Neuronal stem cell (in vitro differentiated cells): ENCODE data around the gene HNRNPD.

Source experiments
- DNase-seq: peaks from one replicate; pipeline ENCODE4 v3.0.0-alpha.2; 2013; ENCODE audit warnings: low spot score
- H2AFZ ChIP-seq: one replicate; pipeline ENCODE4 v1.6.1; 2013; ENCODE audit warnings: mild to moderate bottlenecking, low read length, inconsistent platforms
- H2AK5ac ChIP-seq: 2 replicates; pipeline ENCODE4 v1.6.1; 2013; ENCODE audit warnings: low read depth, mild to moderate bottlenecking, inconsistent platforms, low read length, moderate library complexity, mixed read lengths
- H2BK120ac ChIP-seq: 2 replicates; pipeline ENCODE4 v1.6.1; 2013; ENCODE audit warnings: low read depth, mild to moderate bottlenecking, inconsistent platforms, low read length, moderate library complexity, mixed read lengths
- H2BK12ac ChIP-seq: one replicate; pipeline ENCODE4 v1.6.1; 2013; ENCODE audit warnings: low read length, inconsistent platforms
- H2BK15ac ChIP-seq: 2 replicates; pipeline ENCODE4 v1.6.1; 2013; ENCODE audit warnings: mild to moderate bottlenecking, low read length, inconsistent platforms, mixed read lengths
- H2BK5ac ChIP-seq: one replicate; pipeline ENCODE4 v1.6.1; 2013; ENCODE audit warnings: inconsistent platforms, mild to moderate bottlenecking, low read length, moderate library complexity
- H3K14ac ChIP-seq: one replicate; pipeline ENCODE4 v1.6.1; 2013; ENCODE audit warnings: low read length, inconsistent platforms
- H3K18ac ChIP-seq: 2 replicates; pipeline ENCODE4 v1.6.1; 2013; ENCODE audit warnings: low read length, inconsistent platforms
- H3K23ac ChIP-seq: 2 replicates; pipeline ENCODE4 v1.6.1; 2013; ENCODE audit warnings: low read depth, mild to moderate bottlenecking, mixed read lengths, low read length, inconsistent platforms; ENCODE audit not compliant: poor library complexity
- H3K27ac ChIP-seq: replicated peaks from 3 replicates; pipeline ENCODE4 v1.5.1; 2013; ENCODE audit warnings: low read length, inconsistent platforms
- H3K27me3 ChIP-seq, 3 experiments: 2 replicates each; pipeline ENCODE4 v1.6.1; 2013; ENCODE audit warnings: low read length in 3 of 3, mild to moderate bottlenecking in 2 of 3, inconsistent platforms in 1 of 3, low read depth in 1 of 3, mixed read lengths in 1 of 3, moderate library complexity in 1 of 3; ENCODE audit not compliant: control insufficient read depth in 3 of 3, insufficient read depth in 3 of 3
- H3K36me3 ChIP-seq, 2 donors: replicated peaks in 1 of 2; 2 replicates each; pipeline ENCODE4 v1.6.1; 2013; ENCODE audit warnings: low read length in 2 of 2; ENCODE audit not compliant: control insufficient read depth in 2 of 2, insufficient read depth in 2 of 2
- H3K4ac ChIP-seq: 2 replicates; pipeline ENCODE4 v1.6.1; 2013; ENCODE audit warnings: inconsistent platforms, mild to moderate bottlenecking, low read length, moderate library complexity
- H3K4me1 ChIP-seq, 2 donors: 1 replicate in 1 of 2; 2 replicates in 1 of 2; pipeline ENCODE4 v1.6.1; 2013; ENCODE audit warnings: low read length in 2 of 2, low read depth in 1 of 2; ENCODE audit not compliant: control insufficient read depth in 2 of 2, insufficient read depth in 1 of 2
- H3K4me2 ChIP-seq: one replicate; pipeline ENCODE4 v1.6.1; 2013; ENCODE audit warnings: mild to moderate bottlenecking, low read length, inconsistent platforms; ENCODE audit not compliant: insufficient read depth, poor library complexity, severe bottlenecking
- H3K4me3 ChIP-seq, 2 donors: 2 replicates each; pipeline ENCODE4 v1.5.1; 2013; ENCODE audit warnings: low read length in 2 of 2, mild to moderate bottlenecking in 2 of 2, inconsistent platforms in 1 of 2, moderate library complexity in 1 of 2
- H3K79me1 ChIP-seq: one replicate; pipeline ENCODE4 v1.6.1; 2013; ENCODE audit warnings: low read depth, mild to moderate bottlenecking, inconsistent platforms, low read length, moderate library complexity
- H3K9ac ChIP-seq: one replicate; pipeline ENCODE4 v1.6.1; 2013; ENCODE audit warnings: mild to moderate bottlenecking, low read depth, low read length, inconsistent platforms; ENCODE audit not compliant: poor library complexity
- H3K9me3 ChIP-seq, 2 donors: replicated peaks in 1 of 2; 2 replicates each; pipeline versions ENCODE3 to v1.6.1; 2013; ENCODE audit warnings: low read length in 2 of 2, mild to moderate bottlenecking in 2 of 2, inconsistent platforms in 1 of 2, low read depth in 1 of 2, mixed read lengths in 1 of 2, moderate library complexity in 1 of 2; ENCODE audit not compliant: control insufficient read depth in 2 of 2, insufficient read depth in 1 of 2
- H4K8ac ChIP-seq: one replicate; pipeline ENCODE4 v1.6.1; 2013; ENCODE audit warnings: low read depth, mild to moderate bottlenecking, inconsistent platforms, low read length, moderate library complexity
- H4K91ac ChIP-seq: one replicate; pipeline ENCODE4 v1.6.1; 2013; ENCODE audit warnings: low read length, low read depth, mild to moderate bottlenecking, inconsistent platforms; ENCODE audit not compliant: poor library complexity
- WGBS, 2 donors: extraction: QIAGEN DNeasy Blood & Tissue Kit; methylation state at CpG; one replicate each; pipeline ENCODE4 v1.1.7; 2013; ENCODE audit warnings: missing lambda C conversion rate in 2 of 2, mixed read lengths in 1 of 2; ENCODE audit not compliant: insufficient read length in 2 of 2, insufficient replicate concordance in 1 of 2; ENCODE audit errors: extremely low coverage in 2 of 2; 5-methylcytosine and 5-hydroxymethylcytosine counted together

Gene HNRNPD

GRCh38 chr4:82354788-82355187 is 19.0 kb downstream of the HNRNPD start:
- H3K18ac ChIP-seq: no peak overlapping the region
- no peak for DNase-seq
- H4K91ac ChIP-seq: no peak overlapping the region
- H3K79me1 ChIP-seq: peaks cover 3% of the 10 kb centered on the region
- no peak overlapping the region for H2BK15ac ChIP-seq
- H3K4me3 ChIP-seq: no peak overlapping the region
- no peak overlapping the region for H3K4ac ChIP-seq
- no peak overlapping the region for H2BK5ac ChIP-seq
- H3K27me3 ChIP-seq: no peaks in the 10 kb centered on the region
- no CpG with 5 or more reads among the region's 11 CpGs for WGBS, 2 donors
- H3K4me1 ChIP-seq: no peaks in the 10 kb centered on the region
- H3K9ac ChIP-seq: no peak overlapping the region
- peaks cover 22 to 100% of the 10 kb centered on the region in 2 donors for H3K36me3 ChIP-seq
- no peak overlapping the region for H2BK12ac ChIP-seq
- no peak overlapping the region for H4K8ac ChIP-seq
- H2BK120ac ChIP-seq: no peak overlapping the region
- no peak overlapping the region for H2AFZ ChIP-seq
- H3K27ac ChIP-seq: no peak overlapping the region
- no peaks in the 10 kb centered on the region for H3K9me3 ChIP-seq
- no peak overlapping the region for H2AK5ac ChIP-seq
- no peak overlapping the region for H3K4me2 ChIP-seq
- no peak overlapping the region for H3K14ac ChIP-seq
- H3K23ac ChIP-seq: no peak overlapping the region

GRCh38 chr4:82352825-82353366 is 20.9 kb downstream of the HNRNPD start:
- WGBS, 2 donors: no CpG with 5 or more reads among the region's 2 CpGs
- H3K4me3 ChIP-seq: no peak overlapping the region
- H3K9ac ChIP-seq: no peak overlapping the region
- H3K4ac ChIP-seq: no peak overlapping the region
- H3K4me2 ChIP-seq: no peak overlapping the region
- no peak overlapping the region for H2AFZ ChIP-seq
- no peak overlapping the region for H3K18ac ChIP-seq
- peaks cover 19 to 100% of the 10 kb centered on the region in 2 donors for H3K36me3 ChIP-seq
- no peaks in the 10 kb centered on the region for H3K27me3 ChIP-seq
- no peak overlapping the region for H2AK5ac ChIP-seq
- H4K91ac ChIP-seq: no peak overlapping the region
- H4K8ac ChIP-seq: no peak overlapping the region
- no peaks in the 10 kb centered on the region for H3K4me1 ChIP-seq
- no peak overlapping the region for H2BK5ac ChIP-seq
- no peak overlapping the region for H3K23ac ChIP-seq
- H3K14ac ChIP-seq: no peak overlapping the region
- H2BK15ac ChIP-seq: no peak overlapping the region
- no peak overlapping the region for H2BK12ac ChIP-seq
- no peaks in the 10 kb centered on the region for H3K9me3 ChIP-seq
- no peak overlapping the region for H2BK120ac ChIP-seq
- H3K79me1 ChIP-seq: peaks cover 3% of the 10 kb centered on the region
- DNase-seq: no peak
- no peak overlapping the region for H3K27ac ChIP-seq

- peaks cover 3% of the 10 kb centered on the region for H3K79me1 ChIP-seq
- H3K4me3 ChIP-seq: no peak overlapping the region
- no peak overlapping the region for H2BK120ac ChIP-seq
- peaks cover 17 to 98% of the 10 kb centered on the region in 2 donors for H3K36me3 ChIP-seq
- H3K23ac ChIP-seq: no peak overlapping the region
- no peak overlapping the region for H2BK5ac ChIP-seq
- H3K14ac ChIP-seq: no peak overlapping the region
- no peak overlapping the region for H3K9ac ChIP-seq
- no peak overlapping the region for H4K91ac ChIP-seq
- no peak overlapping the region for H2AFZ ChIP-seq
- H2BK12ac ChIP-seq: no peak overlapping the region
- H4K8ac ChIP-seq: no peak overlapping the region
- WGBS, 2 donors: no CpG with 5 or more reads among the region's 6 CpGs
- no peak overlapping the region for H3K4me2 ChIP-seq
- no peak overlapping the region for H3K18ac ChIP-seq
- H2BK15ac ChIP-seq: no peak overlapping the region
- H3K27ac ChIP-seq: no peak overlapping the region
- DNase-seq: no peak
- H3K4ac ChIP-seq: no peak overlapping the region
- H3K9me3 ChIP-seq: no peaks in the 10 kb centered on the region
- no peak overlapping the region for H2AK5ac ChIP-seq
- no peaks in the 10 kb centered on the region for H3K4me1 ChIP-seq
- no peaks in the 10 kb centered on the region for H3K27me3 ChIP-seq
Measured at GRCh38 chr4:82352118-82352824, 21.5 kb downstream of the HNRNPD start.

- Histone ChIP-seq H3K79me1 (peaks cover 3% of the 10 kb centered on the region), H2BK15ac (no peak overlapping the region), H3K18ac (no peak overlapping the region), H3K27ac (no peak overlapping the region), H2AK5ac (no peak overlapping the region), H2AFZ (no peak overlapping the region), H3K4ac (no peak overlapping the region), H3K4me3 (no peak overlapping the region), H2BK120ac (no peak overlapping the region), H3K27me3 (no peaks in the 10 kb centered on the region), H2BK12ac (no peak overlapping the region), H4K91ac (no peak overlapping the region), H3K14ac (no peak overlapping the region), H3K4me1 (no peaks in the 10 kb centered on the region), H3K36me3 (peaks cover 0 to 40% of the 10 kb centered on the region in 2 donors), H3K9me3 (no peaks in the 10 kb centered on the region), H3K9ac (no peak overlapping the region), H3K4me2 (no peak overlapping the region), H2BK5ac (no peak overlapping the region), H3K23ac (no peak overlapping the region), H4K8ac (no peak overlapping the region)
- no peak for DNase-seq
Measured at GRCh38 chr4:82346126-82346525, 27.7 kb downstream of the HNRNPD start.
